ENCODE measurements around the gene ACER3.

- no peak for TF ChIP-seq CTCF (IDR thresholded peaks at IDR 0.05; ENCODE audit: poor library complexity, severe bottlenecking)
- no peak for TF ChIP-seq MXI1 (conservative IDR thresholded peaks at IDR 0.05; ENCODE audit: poor library complexity, severe bottlenecking)
- no peak for TF ChIP-seq EP300 (conservative IDR thresholded peaks at IDR 0.05; ENCODE audit: poor library complexity, severe bottlenecking)
- no peak for TF ChIP-seq POLR2AphosphoS5 (IDR thresholded peaks at IDR 0.05)
- TF ChIP-seq REST (IDR thresholded peaks at IDR 0.05; ENCODE audit: borderline replicate concordance) = no peak
- TF ChIP-seq EZH2 (IDR thresholded peaks at IDR 0.05; ENCODE audit: borderline replicate concordance, insufficient read depth, low read length, poor library complexity, severe bottlenecking) = no peak
- no peak for TF ChIP-seq SMC3 (conservative IDR thresholded peaks at IDR 0.05; ENCODE audit: poor library complexity)
- no peak for TF ChIP-seq RAD21 (conservative IDR thresholded peaks at IDR 0.05)
These were observed 184.2 kb downstream of the ACER3 start for GRCh38 chr11:77044886-77045285.
